Fibroblast of the conjunctiva (primary cell): ENCODE results near the gene VPS37D.
"Not testable (repeated sequence)": the region's sequence is repeated elsewhere in the genome, so short reads cannot be mapped to it uniquely, and the experiment has no call there.

ENCODE experiments used
- DNase-seq: peaks from one replicate; pipeline ENCODE4 v3.0.0-alpha.2; 2010; ENCODE audit warnings: low read depth

Gene VPS37D

DNA sequence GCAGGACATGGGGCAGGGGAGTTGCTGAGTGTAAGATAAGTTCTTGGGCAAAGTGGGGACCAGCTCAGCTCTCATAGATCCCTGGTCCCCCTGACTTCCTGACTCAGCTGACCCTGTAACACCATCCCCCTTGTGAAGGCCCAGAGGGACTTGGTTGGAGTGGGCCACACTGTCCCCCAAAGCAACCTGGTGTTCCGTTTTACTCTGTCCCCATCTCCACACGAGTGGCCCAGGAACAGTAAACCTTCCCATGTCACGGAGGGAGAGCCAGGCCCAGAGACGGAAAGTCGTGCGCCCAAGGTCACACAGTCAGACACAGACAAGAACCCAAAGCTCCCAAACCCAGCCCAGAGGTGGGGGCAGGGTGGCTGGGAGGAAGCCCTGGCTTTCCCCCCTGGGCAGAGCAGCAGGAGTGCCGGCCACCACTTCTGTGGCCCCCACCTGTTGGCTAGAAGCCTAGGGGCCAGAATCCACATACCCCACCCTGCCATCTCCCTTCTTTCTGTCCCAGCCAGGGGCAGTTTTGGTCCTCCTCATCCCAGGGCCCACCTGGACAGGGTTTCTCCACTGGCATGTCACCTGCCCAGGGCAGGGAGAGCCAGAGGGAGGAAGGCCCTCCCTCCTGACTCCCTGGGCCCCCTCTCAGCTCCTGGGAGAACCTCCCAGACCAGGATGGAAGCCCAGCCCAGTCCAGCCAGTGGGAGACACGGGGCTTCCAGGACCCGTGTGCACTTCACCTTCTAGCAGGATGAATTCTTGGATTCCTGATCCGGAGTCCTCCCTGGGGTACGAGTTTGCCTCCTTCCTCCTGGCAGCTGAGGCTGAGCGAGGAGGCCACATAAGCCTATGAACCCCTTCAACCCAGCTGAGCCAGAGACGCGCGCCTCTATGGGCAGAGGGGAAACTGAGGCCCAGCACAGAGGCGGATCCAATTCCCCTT, 20.6 kb upstream of the VPS37D start:
- DNase-seq, result no peak

DNA sequence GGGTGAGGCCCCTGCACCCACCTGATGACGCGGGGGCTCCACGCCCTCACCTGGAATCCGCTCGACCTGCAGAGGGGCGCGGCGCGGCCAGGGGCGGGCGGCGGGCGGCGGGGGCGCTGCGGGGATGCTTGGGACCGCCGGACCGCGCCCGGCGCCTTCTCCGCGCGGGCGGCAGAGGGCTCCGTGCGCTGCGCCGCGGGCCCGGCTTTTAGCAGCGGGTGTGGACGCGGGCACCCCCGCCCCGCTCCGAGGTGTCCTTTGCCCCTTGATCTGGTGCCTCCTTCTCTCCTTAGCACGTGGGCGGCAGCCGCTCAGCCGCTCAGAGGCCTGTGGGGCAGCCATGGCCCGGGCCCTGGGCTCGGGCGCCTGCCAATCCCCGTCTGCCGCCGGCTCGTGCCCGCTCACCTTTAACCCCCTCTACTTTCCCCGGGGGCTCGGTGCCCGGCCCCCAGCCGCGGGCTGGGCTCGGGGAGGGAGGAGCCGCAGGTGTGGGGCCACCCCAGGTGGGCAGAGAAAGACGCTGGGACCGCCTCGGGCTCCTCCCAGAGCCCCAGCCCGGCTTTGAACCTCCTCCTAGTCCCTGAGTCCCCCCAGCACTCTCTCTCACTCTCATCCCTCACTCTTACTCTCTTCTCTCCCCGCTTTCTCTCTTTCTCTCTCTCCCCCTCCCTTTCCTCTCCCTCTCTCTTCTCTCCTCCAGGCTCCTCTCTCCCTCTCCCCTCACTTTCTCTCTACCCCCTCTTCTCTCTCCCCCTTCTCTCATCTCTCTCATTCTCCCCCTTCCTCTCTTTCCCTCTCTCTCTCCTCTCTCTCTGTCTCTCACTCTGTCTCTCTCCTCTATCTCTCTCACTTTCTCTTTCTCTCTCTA, 19.7 kb upstream of the VPS37D start:
- DNase-seq, result no peak

DNA sequence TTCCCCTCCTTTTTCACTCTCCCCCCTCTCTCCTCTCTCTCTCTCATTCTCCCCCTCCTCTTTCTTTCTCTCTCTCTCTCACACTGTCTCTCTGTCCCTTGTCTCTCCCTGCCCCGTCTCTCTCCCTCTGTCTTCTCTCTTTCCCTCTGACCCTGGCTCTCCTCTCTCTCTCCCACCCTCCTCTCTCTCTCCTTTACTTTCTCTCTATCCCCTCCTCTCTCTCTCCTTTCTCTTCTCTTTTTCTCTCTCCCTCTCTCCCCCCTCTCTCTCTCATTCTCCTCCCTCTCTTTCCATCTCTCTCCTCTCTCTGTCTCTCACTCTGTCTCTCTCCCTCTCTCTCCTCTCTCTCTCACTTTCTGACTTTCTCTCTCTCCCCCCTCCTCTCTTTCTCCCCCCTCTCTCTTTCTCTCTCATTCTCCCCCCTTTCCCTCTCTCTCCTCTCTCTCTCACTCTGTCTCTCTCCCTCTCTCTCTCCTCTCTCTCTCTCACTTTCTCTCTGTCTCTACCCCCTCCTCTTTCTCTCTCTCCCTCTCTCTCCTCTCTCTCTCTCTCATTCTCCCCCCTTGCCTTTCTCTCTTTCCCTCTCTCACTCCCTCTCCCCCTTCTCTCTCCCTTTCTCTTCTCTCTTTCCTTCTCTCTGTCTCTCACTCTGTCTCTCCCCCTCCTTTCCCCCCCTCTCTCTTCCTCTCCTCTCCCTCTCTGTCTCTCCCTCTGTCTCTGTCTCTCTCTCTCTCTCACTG, 18.9 kb upstream of the VPS37D start:
- no peak for DNase-seq

DNA sequence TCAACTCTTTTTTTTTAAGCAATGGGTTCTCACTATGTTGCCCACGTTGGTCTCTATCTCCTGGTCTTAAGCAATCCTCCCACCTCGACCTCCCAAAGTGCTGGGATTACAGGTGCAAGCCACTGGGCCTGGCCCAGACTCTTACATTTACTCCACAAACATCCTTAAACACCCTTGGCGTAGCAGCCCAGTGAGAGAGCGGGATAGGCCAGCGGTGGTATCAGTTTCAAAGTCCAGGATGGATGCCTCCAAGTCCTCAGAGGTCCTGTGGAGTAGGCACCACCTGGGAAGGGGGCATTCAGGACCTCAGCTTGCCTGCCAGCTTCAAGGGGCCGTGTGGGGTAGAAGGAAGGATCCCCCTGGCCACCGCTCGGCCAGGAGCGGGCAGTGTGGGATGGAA, 18.1 kb upstream of the VPS37D start:
- DNase-seq, result no peak

DNA sequence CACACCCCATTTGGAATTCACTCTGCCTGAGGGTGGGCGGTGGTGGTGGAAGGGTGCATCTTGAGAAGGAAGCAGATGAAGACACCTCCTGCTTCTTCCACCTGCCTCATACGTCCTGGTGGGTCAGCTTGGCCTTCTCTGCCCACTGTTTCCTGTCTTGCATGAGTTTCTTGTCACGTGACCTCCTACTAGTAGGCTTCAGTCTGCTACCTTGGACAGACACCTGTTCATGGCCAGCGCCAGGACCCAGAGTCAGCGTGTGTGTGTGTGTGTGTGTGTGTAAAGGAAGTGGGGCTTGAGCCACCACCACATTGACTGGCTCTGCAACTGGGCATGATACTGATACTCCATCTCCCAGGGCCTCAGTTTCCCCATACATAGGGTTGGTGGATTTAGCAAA, 17.1 kb upstream of the VPS37D start:
- DNase-seq, result no peak

DNA sequence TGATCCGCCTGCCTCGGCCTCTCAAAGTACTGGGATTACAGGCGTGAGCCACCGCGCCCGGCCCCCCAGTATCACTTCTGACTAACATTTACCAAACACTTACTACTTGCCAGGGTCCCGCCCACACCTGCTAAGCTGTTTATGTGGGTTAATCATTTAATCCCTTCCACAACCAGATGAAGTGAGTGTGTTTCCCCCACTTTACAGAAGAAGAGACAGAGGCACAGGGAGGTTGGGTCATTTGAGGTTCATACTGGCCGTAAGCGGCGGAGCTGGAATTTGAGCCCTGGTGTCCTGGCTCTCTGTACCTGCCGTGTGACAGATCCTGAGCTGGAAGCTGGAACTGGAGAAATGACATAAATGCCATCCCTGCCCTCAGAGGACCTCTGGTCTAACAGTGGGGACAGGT, 15.1 kb upstream of the VPS37D start:
- no peak for DNase-seq

DNA sequence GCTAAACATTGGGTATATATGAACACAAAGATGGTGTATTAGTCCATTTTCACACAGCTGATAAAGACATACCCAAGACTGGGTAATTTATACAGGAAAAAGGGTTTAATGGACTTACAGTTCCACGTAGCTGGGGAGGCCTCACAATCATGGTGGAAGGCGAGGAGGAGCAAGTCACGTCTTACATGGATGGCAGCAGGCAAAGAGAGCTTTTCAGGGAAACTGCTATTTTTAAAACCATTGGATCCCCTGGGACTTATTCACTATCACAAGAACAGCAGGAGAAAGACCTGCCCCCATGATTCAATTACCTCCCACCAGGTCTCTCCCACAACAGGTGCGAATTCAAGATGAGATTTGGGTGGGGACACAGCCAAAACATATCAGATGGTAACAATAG, 12.3 kb upstream of the VPS37D start:
- DNase-seq, result not testable (repeated sequence)

DNA sequence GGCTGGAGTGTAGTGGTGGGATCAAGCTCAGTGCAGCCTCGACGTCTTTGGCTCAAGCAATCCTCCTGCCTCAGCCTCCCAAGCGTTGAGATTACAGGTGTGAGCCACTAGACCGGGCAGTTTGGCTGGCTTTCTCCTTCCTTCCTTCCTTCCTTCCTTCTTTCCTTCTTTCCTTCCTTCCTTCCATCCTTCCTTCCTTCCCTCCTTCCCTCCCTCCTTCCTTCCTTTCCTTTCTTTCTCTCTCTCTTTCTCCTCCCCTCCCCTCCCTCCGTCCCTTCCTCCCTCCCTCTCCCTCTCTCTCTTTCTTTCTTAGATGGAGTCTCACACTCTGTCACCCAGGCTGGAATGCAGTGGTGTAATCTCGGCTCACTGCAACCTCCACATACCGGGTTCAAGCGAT, 7.6 kb upstream of the VPS37D start:
- no peak for DNase-seq

DNA sequence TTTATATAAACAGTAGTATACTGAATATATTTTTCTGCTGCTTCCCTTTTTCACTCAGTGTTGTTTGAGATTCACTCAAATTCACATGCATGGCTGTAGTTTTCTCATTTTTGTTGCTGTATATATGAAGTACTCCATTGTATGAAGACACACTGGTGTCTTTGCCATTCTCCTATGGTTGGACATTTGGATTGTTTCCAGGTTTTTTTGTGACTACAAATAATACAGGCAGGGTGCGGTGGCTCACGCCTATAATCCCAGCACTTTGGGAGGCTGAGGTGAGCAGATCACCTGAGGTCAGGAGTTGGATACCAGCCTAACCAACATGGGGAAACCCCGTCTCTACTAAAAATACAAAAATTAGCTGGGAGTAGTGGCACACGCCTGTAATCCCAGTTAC, 7.0 kb upstream of the VPS37D start:
- not testable (repeated sequence) for DNase-seq

DNA sequence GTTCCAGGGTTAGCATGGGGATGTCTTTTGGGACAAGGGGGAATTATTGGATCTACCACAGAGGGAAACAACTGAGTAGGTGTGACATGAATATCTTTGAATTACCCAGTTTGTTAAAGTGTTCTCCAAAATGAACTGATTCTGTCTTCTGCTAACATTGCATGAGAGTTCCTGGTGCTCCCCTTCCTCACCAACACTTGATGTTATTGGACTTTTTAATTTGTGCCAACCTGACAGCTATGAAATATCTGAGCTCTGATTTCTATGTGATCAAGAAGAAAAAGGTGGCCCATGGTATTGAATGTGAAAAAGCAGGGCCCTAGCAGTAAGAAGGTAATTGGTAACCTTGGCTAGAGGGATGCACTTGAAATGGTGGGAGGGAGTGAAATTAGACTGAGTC, 4.6 kb upstream of the VPS37D start:
- no peak for DNase-seq

DNA sequence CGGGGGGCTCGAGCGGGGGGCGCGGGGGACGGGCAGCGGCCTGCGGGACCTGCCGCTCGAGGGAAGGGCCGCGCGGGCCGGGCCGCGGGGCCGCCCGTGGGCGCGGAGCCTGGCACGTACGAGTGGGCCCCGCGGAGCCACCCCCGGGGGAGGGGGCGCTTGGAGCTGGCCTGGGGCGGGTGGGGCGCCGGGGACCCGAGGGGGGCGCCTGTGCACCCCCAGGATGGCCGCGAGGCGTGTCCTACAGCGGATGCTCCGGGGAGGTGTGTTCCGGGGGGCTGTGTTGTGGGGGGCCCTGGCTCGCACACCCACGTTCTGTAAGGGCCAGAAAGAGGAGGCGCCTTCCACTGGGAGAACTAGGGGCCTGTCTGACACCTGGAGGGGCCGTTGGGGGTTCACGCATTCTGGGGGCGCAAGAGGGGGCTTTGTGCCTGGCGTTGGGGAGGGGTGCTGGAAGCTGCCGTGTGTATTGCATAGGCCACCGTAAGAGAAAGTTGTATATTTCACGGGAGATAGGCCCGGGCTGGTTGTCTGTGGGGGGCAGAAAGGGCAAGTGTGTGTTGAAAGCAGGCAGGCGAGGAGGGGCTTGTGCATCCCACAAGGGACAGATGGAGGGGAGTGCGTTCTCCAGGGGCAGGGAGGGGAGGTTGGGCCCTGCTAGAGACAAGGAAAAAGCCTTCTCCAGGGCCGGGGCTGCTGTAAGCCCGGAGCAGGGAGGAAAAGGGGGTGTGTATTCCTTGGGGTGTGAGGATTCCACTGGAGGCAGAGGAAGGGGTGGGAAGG, 663 bp downstream of the VPS37D start:
- no peak for DNase-seq

DNA sequence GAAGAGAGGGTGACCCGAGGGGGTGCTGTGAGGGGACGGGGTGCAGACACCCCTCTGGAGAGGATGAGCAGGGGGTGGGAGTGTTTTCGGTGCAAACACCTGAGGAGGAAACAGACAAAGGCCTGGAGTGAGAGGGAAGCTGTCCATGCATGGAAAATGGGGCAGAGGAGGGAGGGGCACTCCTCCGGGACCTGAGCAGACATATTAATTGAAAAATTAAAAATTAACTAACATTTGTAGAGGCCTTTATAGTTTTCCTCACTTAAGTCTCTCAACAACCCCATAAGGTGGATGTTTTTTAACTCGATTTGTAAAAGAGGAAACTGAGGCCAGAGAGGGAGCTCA, 1.2 kb downstream of the VPS37D start:
- DNase-seq, result no peak

DNA sequence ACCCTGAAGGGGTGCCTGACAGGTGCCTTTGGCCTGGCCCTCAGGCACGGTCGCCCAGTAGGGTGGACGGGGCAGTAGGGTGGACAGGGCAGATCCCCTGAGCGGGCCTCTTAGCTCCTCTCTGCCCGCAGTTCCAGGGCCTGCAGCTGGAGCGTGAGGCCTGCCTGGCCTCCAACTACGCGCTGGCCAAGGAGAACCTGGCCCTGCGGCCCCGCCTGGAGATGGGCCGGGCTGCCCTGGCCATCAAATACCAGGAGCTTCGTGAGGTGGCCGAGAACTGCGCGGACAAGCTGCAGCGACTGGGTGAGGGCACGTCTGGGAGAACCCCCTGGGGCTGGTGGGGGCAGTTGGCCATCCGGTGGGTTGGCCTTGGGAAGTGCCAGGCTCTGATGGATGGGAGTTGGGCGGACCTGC, 1.7 kb downstream of the VPS37D start:
- no peak for DNase-seq

DNA sequence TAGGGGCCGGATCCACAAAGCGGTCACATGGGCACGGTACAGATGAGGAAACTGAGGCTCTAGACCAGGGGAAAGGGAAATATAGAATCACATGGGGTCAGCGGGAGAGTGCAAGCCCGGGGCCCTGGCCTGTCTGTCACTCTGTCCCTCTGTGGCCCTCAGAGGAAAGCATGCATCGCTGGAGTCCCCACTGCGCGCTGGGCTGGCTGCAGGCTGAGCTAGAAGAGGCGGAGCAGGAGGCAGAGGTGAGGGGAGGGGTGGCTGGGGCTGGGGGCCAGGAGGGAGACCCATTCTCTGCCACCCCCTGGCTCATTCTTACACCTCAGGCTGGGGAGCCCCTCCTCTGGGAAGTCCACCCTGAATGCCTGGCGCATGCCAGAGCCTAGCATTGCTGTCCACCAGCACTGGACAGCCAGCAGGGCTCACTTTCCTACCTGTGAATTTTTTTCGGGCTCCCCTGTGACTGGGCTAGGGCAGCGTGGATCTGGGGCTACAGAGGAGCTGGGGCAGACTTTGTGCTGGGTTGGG, 2.3 kb downstream of the VPS37D start:
- no peak for DNase-seq

DNA sequence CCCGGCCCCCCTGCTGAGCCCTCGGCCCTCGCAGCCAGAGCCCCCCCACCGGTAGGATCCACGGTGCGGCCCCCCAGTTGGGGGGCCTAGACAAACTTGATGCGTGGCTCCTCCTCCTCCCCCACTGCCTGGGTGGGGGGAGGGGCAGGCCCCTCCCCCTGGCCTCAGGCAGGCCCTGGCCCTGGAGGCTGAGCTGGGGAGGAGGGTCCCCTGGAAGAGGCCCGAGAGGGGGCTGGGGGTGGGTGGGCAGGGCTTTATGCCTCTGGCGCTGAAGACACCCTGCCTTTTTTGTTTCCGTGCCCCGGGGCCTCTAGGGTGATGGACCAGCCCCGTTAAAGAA, 3.7 kb downstream of the VPS37D start:
- DNase-seq, result no peak

DNA sequence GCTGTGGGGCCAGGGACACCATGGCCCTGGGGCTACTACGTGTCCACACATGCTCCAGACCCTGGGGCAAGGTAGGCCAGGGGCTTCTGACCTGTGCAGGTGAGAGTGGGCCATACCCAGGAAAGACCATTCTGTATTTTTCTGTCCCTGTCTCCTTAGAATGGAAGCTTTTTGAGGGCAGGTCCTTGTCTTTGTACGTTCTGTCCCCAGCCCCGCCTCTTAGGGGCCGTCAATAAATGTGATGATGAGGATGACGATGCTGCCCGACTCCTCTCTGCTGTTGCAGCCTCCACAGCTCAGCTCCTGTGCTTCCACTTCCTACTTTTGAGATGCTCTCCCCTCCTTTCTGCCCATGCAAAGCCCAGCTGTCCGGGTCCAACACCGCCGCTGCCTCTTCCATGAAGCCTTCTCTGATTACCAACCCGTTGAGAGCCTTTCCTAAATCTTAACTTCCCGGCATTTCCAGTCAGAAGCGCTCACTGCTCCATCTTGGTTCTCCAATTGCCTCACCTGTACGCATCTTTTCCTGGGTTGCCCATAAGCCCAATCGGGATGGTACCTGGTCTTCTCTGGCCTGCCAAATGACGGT, 4.3 kb downstream of the VPS37D start:
- no peak for DNase-seq

DNA sequence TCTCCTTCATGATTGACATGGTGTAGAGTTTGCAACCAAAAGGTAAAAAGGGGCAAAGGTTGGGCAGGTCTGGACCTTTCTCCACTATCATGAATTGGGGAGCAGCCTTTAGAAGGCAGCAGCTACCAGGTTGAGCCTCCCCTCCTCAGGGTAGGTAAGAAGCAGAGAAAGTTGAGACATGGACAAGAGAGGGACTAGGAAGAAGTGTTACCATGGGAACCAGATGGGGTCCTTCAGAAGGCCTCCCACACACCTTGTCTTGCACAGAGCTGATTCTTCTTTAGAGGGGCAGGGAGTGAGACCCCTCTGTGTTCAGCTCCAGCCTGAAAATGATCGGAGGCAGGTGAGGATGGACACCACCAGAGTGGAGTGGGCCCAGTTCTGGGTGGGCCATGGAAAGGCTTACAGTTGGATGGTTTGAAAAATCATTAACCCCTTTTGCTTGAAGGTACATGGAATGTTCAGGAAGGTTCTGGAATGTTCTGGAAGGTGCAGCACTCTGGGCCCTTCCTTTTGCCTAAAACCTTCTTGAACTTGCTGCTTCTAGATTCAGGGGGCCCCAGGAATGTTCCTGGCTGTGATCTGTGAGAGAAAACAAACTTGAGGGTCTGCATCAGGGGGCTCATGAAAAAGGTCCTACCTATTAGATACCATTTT, 7.0 kb downstream of the VPS37D start:
- no peak for DNase-seq

DNA sequence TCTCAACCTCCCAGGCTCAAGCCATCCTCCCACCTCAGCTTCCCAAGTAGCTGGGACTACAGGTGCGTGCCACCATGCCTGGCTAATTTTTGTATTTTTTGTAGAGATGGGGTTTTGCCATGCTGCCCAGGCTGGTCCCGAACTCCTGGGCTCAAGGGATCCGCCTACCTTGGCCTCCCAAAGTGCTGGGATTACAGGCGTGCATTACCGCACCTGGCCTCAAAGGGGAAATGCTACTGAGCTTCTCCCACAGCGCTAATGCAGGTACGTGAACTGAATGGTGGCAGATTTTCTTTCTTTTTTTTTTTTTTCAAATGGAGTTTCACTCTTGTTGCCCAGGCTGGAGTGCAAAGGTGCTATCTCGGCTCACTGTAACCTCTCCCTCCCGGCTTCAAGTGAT, 8.4 kb downstream of the VPS37D start:
- not testable (repeated sequence) for DNase-seq

DNA sequence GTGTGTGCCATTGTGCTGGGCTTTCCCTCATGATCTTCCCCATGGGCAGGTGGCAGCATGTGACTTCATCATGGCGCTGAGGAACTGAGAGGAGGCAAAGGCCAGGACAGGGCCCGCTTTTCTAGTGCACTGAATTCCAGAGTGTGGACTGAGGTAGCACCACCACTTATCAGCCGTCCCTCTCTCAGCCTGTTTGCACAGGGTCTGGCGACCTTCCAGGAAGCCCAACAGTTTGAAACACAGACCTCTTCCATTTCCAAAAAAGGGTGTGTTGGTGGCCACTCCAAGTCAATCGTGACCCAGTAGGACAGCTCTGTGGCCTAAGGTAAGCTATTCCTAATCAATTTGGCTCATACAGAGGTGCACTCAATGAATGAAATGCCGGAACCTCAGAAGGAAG, 11.2 kb downstream of the VPS37D start:
- no peak for DNase-seq

DNA sequence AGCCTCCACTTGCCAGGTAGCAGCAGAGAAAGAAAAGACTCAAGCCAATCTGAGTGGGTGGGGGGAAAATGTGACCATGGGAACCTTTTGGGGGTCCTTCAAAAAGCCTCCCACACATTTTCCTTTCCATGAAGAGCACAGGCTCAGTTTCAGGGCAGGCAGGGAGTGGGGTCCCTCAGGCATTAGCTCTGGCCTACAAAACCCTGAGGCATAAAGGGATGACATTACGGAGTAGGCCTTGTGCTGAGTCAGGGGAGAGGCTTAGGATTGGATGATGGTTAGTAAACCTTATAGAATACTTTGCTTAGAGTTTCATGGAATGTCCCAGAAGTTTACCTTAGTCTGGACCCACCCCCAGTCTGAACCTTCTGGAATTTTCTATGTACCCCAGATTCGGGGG, 12.1 kb downstream of the VPS37D start:
- no peak for DNase-seq

DNA sequence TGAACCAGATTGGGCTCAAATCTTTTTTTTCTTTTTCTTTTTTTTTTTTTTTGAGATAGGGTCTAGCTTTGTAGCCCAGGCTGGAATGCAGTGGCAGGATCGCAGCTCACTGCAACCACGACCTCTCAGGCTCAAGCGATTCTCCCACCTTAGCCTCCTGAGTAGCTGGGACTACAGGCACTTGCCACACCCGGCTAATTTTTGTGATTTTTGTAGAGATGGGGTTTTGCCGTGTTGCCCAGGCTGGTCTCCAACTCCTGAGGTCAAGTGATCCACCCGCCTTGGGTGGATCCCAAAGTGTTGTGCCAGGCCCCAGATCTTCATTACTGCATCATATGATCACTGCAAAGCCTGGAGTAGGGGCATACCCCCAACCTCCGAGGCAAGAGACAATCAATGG, 12.9 kb downstream of the VPS37D start:
- no peak for DNase-seq
